HUES6 (cell line): ENCODE measurements around the gene BNIP5.
"Not testable (repeated sequence)": the region's sequence is repeated elsewhere in the genome, so short reads cannot be mapped to it uniquely, and the experiment has no call there.

Experiments
- H3K27ac ChIP-seq: 2 replicates; pipeline ENCODE4 v1.7.0; 2013; ENCODE audit warnings: low read depth, mild to moderate bottlenecking, low read length, inconsistent platforms
- H3K27me3 ChIP-seq: 2 replicates; pipeline ENCODE4 v1.6.1; 2013; ENCODE audit warnings: low read length; ENCODE audit not compliant: control insufficient read depth, insufficient read depth
- H3K36me3 ChIP-seq: 2 replicates; pipeline ENCODE4 v1.6.1; 2013; ENCODE audit warnings: low read length; ENCODE audit not compliant: control insufficient read depth, insufficient read depth
- H3K4me1 ChIP-seq: 2 replicates; pipeline ENCODE4 v1.6.1; 2013; ENCODE audit warnings: low read length; ENCODE audit not compliant: control insufficient read depth, insufficient read depth
- H3K4me3 ChIP-seq: 2 replicates; pipeline ENCODE4 v1.5.1; 2013; ENCODE audit warnings: low read depth, low read length
- H3K9ac ChIP-seq: one replicate; pipeline ENCODE4 v1.6.1; 2013; ENCODE audit warnings: mild to moderate bottlenecking, low read length
- H3K9me3 ChIP-seq: 2 replicates; pipeline ENCODE4 v1.6.1; 2013; ENCODE audit warnings: low read depth, low read length; ENCODE audit not compliant: control insufficient read depth, insufficient read depth

Gene BNIP5

GRCh38 chr6:36340306-36340617, 3.6 kb upstream of the BNIP5 start:
- H3K36me3 ChIP-seq: no peaks in the 10 kb centered on the region
- H3K4me1 ChIP-seq: peaks cover 8% of the 10 kb centered on the region
- H3K27me3 ChIP-seq: peaks cover 16% of the 10 kb centered on the region
- no peak overlapping the region for H3K9ac ChIP-seq
- no peaks in the 10 kb centered on the region for H3K9me3 ChIP-seq
- peak overlapping the region; percentile 60 for H3K4me3 ChIP-seq
- H3K27ac ChIP-seq: no peak overlapping the region

GRCh38 chr6:36339146-36339545, 2.5 kb upstream of the BNIP5 start:
- no peak overlapping the region for H3K4me3 ChIP-seq
- no peaks in the 10 kb centered on the region for H3K36me3 ChIP-seq
- no peaks in the 10 kb centered on the region for H3K9me3 ChIP-seq
- H3K9ac ChIP-seq: no peak overlapping the region
- no peak overlapping the region for H3K27ac ChIP-seq
- H3K27me3 ChIP-seq: peaks cover 16% of the 10 kb centered on the region
- H3K4me1 ChIP-seq: peaks cover 13% of the 10 kb centered on the region

GRCh38 chr6:36338223-36338622, 1.5 kb upstream of the BNIP5 start:
- not testable (repeated sequence) for H3K36me3 ChIP-seq, H3K27ac ChIP-seq, H3K4me3 ChIP-seq, H3K9ac ChIP-seq, H3K9me3 ChIP-seq
- Histone ChIP-seq H3K4me1 (peaks cover 19% of the 10 kb centered on the region), H3K27me3 (peaks cover 19% of the 10 kb centered on the region)

GRCh38 chr6:36337814-36338213, 1.1 kb upstream of the BNIP5 start:
- H3K4me1 ChIP-seq: peaks cover 19% of the 10 kb centered on the region
- peaks cover 19% of the 10 kb centered on the region for H3K27me3 ChIP-seq
- no peak overlapping the region for H3K4me3 ChIP-seq
- no peak overlapping the region for H3K27ac ChIP-seq
- H3K9me3 ChIP-seq: no peaks in the 10 kb centered on the region
- no peak overlapping the region for H3K9ac ChIP-seq
- no peaks in the 10 kb centered on the region for H3K36me3 ChIP-seq

- Histone ChIP-seq H3K27ac (no peak overlapping the region), H3K9ac (no peak overlapping the region), H3K4me3 (no peak overlapping the region), H3K9me3 (no peaks in the 10 kb centered on the region), H3K4me1 (peaks cover 19% of the 10 kb centered on the region), H3K36me3 (no peaks in the 10 kb centered on the region), H3K27me3 (peaks cover 19% of the 10 kb centered on the region)
These were observed 429 bp downstream of the BNIP5 start for GRCh38 chr6:36336208-36336710.

- Histone ChIP-seq H3K36me3 (no peaks in the 10 kb centered on the region), H3K9ac (no peak overlapping the region), H3K9me3 (no peaks in the 10 kb centered on the region), H3K27me3 (peaks cover 19% of the 10 kb centered on the region), H3K27ac (no peak overlapping the region), H3K4me1 (peaks cover 16% of the 10 kb centered on the region), H3K4me3 (no peak overlapping the region)
These were observed 1.1 kb downstream of the BNIP5 start for GRCh38 chr6:36335465-36336207.

- no peak overlapping the region for H3K9ac ChIP-seq
- no peak overlapping the region for H3K4me3 ChIP-seq
- H3K27me3 ChIP-seq: peaks cover 16% of the 10 kb centered on the region
- no peak overlapping the region for H3K27ac ChIP-seq
- no peaks in the 10 kb centered on the region for H3K9me3 ChIP-seq
- peaks cover 16% of the 10 kb centered on the region for H3K4me1 ChIP-seq
- no peaks in the 10 kb centered on the region for H3K36me3 ChIP-seq
These were observed 1.7 kb downstream of the BNIP5 start for GRCh38 chr6:36334832-36335459.

- no peak overlapping the region for H3K4me3 ChIP-seq
- no peaks in the 10 kb centered on the region for H3K36me3 ChIP-seq
- H3K4me1 ChIP-seq: peaks cover 17% of the 10 kb centered on the region
- H3K9ac ChIP-seq: no peak overlapping the region
- H3K27ac ChIP-seq: no peak overlapping the region
- no peaks in the 10 kb centered on the region for H3K9me3 ChIP-seq
- H3K27me3 ChIP-seq: peaks cover 7% of the 10 kb centered on the region
These were observed 2.6 kb downstream of the BNIP5 start for GRCh38 chr6:36333931-36334725.

GRCh38 chr6:36333171-36333895, 3.4 kb downstream of the BNIP5 start:
- H3K9ac ChIP-seq: no peak overlapping the region
- H3K9me3 ChIP-seq: no peaks in the 10 kb centered on the region
- no peak overlapping the region for H3K27ac ChIP-seq
- H3K27me3 ChIP-seq: peaks cover 4% of the 10 kb centered on the region; the same call in 1 of the 2 replicates
- no peak overlapping the region for H3K4me3 ChIP-seq
- H3K4me1 ChIP-seq: peaks cover 17% of the 10 kb centered on the region
- no peaks in the 10 kb centered on the region for H3K36me3 ChIP-seq

GRCh38 chr6:36331381-36331780, 5.3 kb downstream of the BNIP5 start:
- peaks cover 4% of the 10 kb centered on the region; the same call in 1 of the 2 replicates for H3K27me3 ChIP-seq

More at GRCh38 chr6:36331381-36331780, 5.3 kb downstream of the BNIP5 start:
- Histone ChIP-seq H3K36me3 (no peaks in the 10 kb centered on the region), H3K9ac (no peak overlapping the region), H3K4me3 (no peak overlapping the region), H3K9me3 (no peaks in the 10 kb centered on the region), H3K27ac (no peak overlapping the region), H3K4me1 (peaks cover 27% of the 10 kb centered on the region)
